GM23248 (cell line): Measurements from ENCODE around the gene WASF2. TPM values are rescaled to one million over a fixed set of nuclear protein-coding genes. Genes with fewer than 3 reads are reported as not detected.

Source experiments
- DNase-seq: peaks from one replicate; pipeline ENCODE4 v3.0.0-alpha.2; 2015
- H2AFZ ChIP-seq: fragments of 200-600 bp; sonication (generic); 2 replicates; pipeline ENCODE4 v1.6.1; 2016; ENCODE audit warnings: antibody characterized with exemption
- H3F3A ChIP-seq: fragments of 200-600 bp; sonication (generic); 2 replicates; pipeline ENCODE4 v1.6.1; 2016; ENCODE audit warnings: mild to moderate bottlenecking, antibody characterized with exemption, mixed run types; ENCODE audit not compliant: insufficient read depth
- H3K27ac ChIP-seq: fragments of 200-600 bp; sonication (generic); 2 replicates; pipeline ENCODE4 v1.5.1; 2016; ENCODE audit warnings: mild to moderate bottlenecking
- H3K27me3 ChIP-seq: fragments of 200-600 bp; sonication (generic); replicated peaks from 2 replicates; pipeline ENCODE4 v1.6.1; 2016; ENCODE audit warnings: mild to moderate bottlenecking; ENCODE audit not compliant: insufficient read depth
- H3K36me3 ChIP-seq: fragments of 200-600 bp; sonication (generic); 2 replicates; pipeline ENCODE4 v1.6.1; 2016; ENCODE audit warnings: low read depth, mild to moderate bottlenecking
- H3K4me1 ChIP-seq: fragments of 200-600 bp; sonication (generic); 2 replicates; pipeline ENCODE4 v1.6.1; 2016; ENCODE audit warnings: mild to moderate bottlenecking; ENCODE audit not compliant: insufficient read depth
- H3K4me2 ChIP-seq: fragments of 200-600 bp; sonication (generic); one replicate; pipeline ENCODE4 v1.6.1; 2016; ENCODE audit warnings: mild to moderate bottlenecking; ENCODE audit not compliant: unreplicated experiment
- H3K4me3 ChIP-seq: fragments of 200-600 bp; sonication (generic); 2 replicates; pipeline ENCODE4 v1.5.1; 2016; ENCODE audit warnings: mild to moderate bottlenecking
- H3K79me2 ChIP-seq: fragments of 200-600 bp; sonication (generic); 2 replicates; pipeline ENCODE4 v1.6.1; 2016; ENCODE audit warnings: mild to moderate bottlenecking; ENCODE audit not compliant: insufficient read depth
- H3K9ac ChIP-seq: fragments of 200-600 bp; sonication (generic); 2 replicates; pipeline ENCODE4 v1.6.1; 2016; ENCODE audit warnings: mild to moderate bottlenecking
- H3K9me2 ChIP-seq: fragments of 200-600 bp; sonication (generic); 2 replicates; pipeline ENCODE4 v1.6.1; 2016; ENCODE audit warnings: mixed run types, mild to moderate bottlenecking, moderate library complexity; ENCODE audit not compliant: insufficient read depth
- H3K9me3 ChIP-seq: fragments of 200-600 bp; sonication (generic); one replicate; pipeline ENCODE4 v1.6.1; 2017; ENCODE audit warnings: low read depth
- H4K20me1 ChIP-seq: fragments of 200-600 bp; sonication (generic); 2 replicates; pipeline ENCODE4 v1.6.0; 2016; ENCODE audit not compliant: insufficient read depth
- EZH2 ChIP-seq: fragments of 200-600 bp; sonication (generic); IDR thresholded peaks from 2 replicates; pipeline ENCODE4 v1.6.1; 2018; ENCODE audit warnings: antibody characterized with exemption, mild to moderate bottlenecking; ENCODE audit not compliant: insufficient read depth, poor library complexity, severe bottlenecking
- EZH2phosphoT487 ChIP-seq: fragments of 200-600 bp; sonication (generic); IDR thresholded peaks from 2 replicates; pipeline ENCODE4 v1.6.1; 2018; ENCODE audit warnings: antibody characterized with exemption, moderate library complexity, mild to moderate bottlenecking, low read depth; ENCODE audit not compliant: insufficient read depth
- WGBS, 2 experiments: methylation state at CpG; one replicate each; pipeline ENCODE4 v1.1.6; 2015 to 2017; ENCODE audit warnings: low lambda C conversion rate in 2 of 2, low coverage in 1 of 2; ENCODE audit errors: missing lambda C conversion rate in 2 of 2; 5-methylcytosine and 5-hydroxymethylcytosine counted together
- in situ Hi-C: fragments of 300-500 bp; cut with MboI; formaldehyde crosslinking; loops from 2 replicates; pipeline ENCODE4 v1.15.0; 2020
- polyA plus RNA-seq: library from polyadenylated mRNA; unstranded; fragments of >200 nt; fragmentation: Nextera tagmentation; extraction: Ambion mirVana; gene quantifications from 2 replicates; pipeline ENCODE4 v1.2.1, GENCODE V29; 2016
- total RNA-seq: library from RNA; depleted of rRNA; stranded (reverse); fragments of >200 nt; shearing (Covaris generic); gene quantifications from 2 replicates; pipeline ENCODE4 v1.2.3, GENCODE V29; 2014

WASF2 gene
- total and polyA plus RNA-seq, 2 experiments from 2014 or later, result 19.3 to 118 TPM

DNA sequence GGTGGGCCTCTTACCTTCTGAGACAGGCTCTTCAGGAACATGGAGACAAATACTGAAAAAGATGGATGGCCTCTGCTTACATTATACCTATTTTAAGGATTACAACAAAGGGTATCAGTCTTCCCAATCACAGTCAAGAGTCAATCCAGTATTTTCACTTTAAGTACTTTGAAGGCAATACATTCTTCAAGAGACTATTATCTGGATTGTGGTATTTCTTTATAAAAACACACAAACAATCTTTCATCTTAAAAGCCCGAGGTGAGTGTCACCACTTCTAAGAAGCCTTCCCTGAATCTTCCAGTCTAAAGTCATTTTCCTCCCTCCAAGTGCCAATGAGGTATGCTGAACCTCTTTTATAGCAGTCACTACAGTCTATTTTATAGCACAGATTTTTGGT, 45.3 kb downstream of the WASF2 start:
- TF ChIP-seq EZH2phosphoT487 (no peak), EZH2 (no peak)
- Histone ChIP-seq H4K20me1 (peaks cover 10% of the 10 kb centered on the region; the same call in 1 of the 2 replicates), H3K4me2 (no peak overlapping the region), H3K79me2 (peaks cover 100% of the 10 kb centered on the region), H3K36me3 (peaks cover 7% of the 10 kb centered on the region; the same call in 1 of the 2 replicates), H3F3A (no peaks in the 10 kb centered on the region; the same call in 1 of the 2 replicates), H3K27ac (peak overlapping the region; percentile 20; the same call in 1 of the 2 replicates), H3K4me1 (peaks cover 8% of the 10 kb centered on the region; the same call in 1 of the 2 replicates), H3K27me3 (no peaks in the 10 kb centered on the region), H2AFZ (no peak overlapping the region), H3K9me2 (no peaks in the 10 kb centered on the region), H3K9me3 (no peaks in the 10 kb centered on the region), H3K4me3 (no peak overlapping the region), H3K9ac (no peak overlapping the region)
- DNase-seq, result no peak
- WGBS, 2 experiments, result 38 to 65% methylated on average over 1 of the region's 1 CpG
- in situ Hi-C loops, result no loop called here

- Histone ChIP-seq H3K27me3 (no peaks in the 10 kb centered on the region), H3K27ac (no peak overlapping the region), H3K4me2 (no peak overlapping the region), H4K20me1 (peaks cover 22% of the 10 kb centered on the region), H2AFZ (no peak overlapping the region), H3F3A (peaks cover 27% of the 10 kb centered on the region; the same call in 1 of the 2 replicates), H3K9ac (no peak overlapping the region), H3K36me3 (no peaks in the 10 kb centered on the region), H3K4me1 (peaks cover 36% of the 10 kb centered on the region), H3K4me3 (no peak overlapping the region), H3K79me2 (peaks cover 100% of the 10 kb centered on the region), H3K9me2 (no peaks in the 10 kb centered on the region), H3K9me3 (no peaks in the 10 kb centered on the region)
- DNase-seq, result no peak
- 47 to 48% methylated on average over 2 of the region's 2 CpGs for WGBS, 2 experiments
- in situ Hi-C loops, result no loop called here
- TF ChIP-seq EZH2 (no peak), EZH2phosphoT487 (no peak)
Observed at GRCh38 chr1:27439150-27439549, 50.8 kb downstream of the WASF2 start.

DNA sequence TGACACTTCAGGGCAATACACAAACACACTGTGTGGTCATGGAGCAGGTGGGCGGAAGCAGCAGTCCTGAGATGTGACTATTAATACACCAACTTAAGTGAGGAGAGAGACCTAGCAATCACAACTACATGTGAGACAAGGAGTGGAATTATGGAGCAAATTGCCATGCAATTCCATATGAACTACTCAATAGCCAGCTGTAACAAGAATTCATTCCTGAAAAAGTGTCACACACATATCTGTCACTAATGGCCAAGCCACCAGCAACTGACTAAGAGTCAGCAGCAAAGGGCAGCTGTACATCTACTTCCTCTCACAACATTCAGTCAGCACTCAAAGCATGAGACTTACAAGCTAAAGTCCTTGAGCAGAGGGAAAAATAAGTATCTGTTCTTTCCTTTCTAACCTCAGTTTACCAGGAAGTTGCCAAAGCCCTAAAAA, 51.3 kb downstream of the WASF2 start:
- Histone ChIP-seq H3K79me2 (peaks cover 100% of the 10 kb centered on the region), H3K36me3 (no peaks in the 10 kb centered on the region), H3K9me2 (no peaks in the 10 kb centered on the region), H3K27me3 (no peaks in the 10 kb centered on the region), H2AFZ (no peak overlapping the region), H3K9me3 (no peaks in the 10 kb centered on the region), H3K4me1 (peaks cover 36% of the 10 kb centered on the region), H3K4me2 (peak overlapping the region; percentile 7), H4K20me1 (peaks cover 22% of the 10 kb centered on the region), H3K4me3 (no peak overlapping the region), H3K9ac (no peak overlapping the region), H3F3A (peaks cover 27% of the 10 kb centered on the region; the same call in 1 of the 2 replicates), H3K27ac (no peak overlapping the region)
- in situ Hi-C loops, result no loop called here
- TF ChIP-seq EZH2 (no peak), EZH2phosphoT487 (no peak)
- 78 to 79% methylated on average over 1 of the region's 1 CpG for WGBS, 2 experiments
- peak; percentile 20 for DNase-seq

GRCh38 chr1:27436204-27437159, 53.5 kb downstream of the WASF2 start:
- H3K36me3 ChIP-seq, result no peaks in the 10 kb centered on the region
- peaks cover 99% of the 10 kb centered on the region for H3K79me2 ChIP-seq
- peak overlapping the region; percentile 17; the same call in 1 of the 2 replicates for H3K9ac ChIP-seq
- in situ Hi-C loops, result no loop called here
- H3K27me3 ChIP-seq, result no peaks in the 10 kb centered on the region
- peaks cover 27% of the 10 kb centered on the region; the same call in 1 of the 2 replicates for H3F3A ChIP-seq
- peak overlapping the region; percentile 55 for H3K4me2 ChIP-seq
- peak; percentile 83 for DNase-seq
- no peak overlapping the region for H2AFZ ChIP-seq
- H3K4me3 ChIP-seq, result peak overlapping the region; percentile 44
- H3K9me3 ChIP-seq, result no peaks in the 10 kb centered on the region
- H3K27ac ChIP-seq, result peak overlapping the region; percentile 58
- no peaks in the 10 kb centered on the region for H3K9me2 ChIP-seq
- WGBS, 2 experiments, result 30 to 35% methylated on average over 5 of the region's 5 CpGs
- peaks cover 22% of the 10 kb centered on the region for H4K20me1 ChIP-seq
- H3K4me1 ChIP-seq, result peaks cover 38% of the 10 kb centered on the region
- no peak for TF ChIP-seq EZH2
- no peak for TF ChIP-seq EZH2phosphoT487
